ENCODE data around the gene PLXNA4.

- no peak for TF ChIP-seq POLR2A (IDR thresholded peaks at IDR 0.05)
- TF ChIP-seq, protein P1, sequence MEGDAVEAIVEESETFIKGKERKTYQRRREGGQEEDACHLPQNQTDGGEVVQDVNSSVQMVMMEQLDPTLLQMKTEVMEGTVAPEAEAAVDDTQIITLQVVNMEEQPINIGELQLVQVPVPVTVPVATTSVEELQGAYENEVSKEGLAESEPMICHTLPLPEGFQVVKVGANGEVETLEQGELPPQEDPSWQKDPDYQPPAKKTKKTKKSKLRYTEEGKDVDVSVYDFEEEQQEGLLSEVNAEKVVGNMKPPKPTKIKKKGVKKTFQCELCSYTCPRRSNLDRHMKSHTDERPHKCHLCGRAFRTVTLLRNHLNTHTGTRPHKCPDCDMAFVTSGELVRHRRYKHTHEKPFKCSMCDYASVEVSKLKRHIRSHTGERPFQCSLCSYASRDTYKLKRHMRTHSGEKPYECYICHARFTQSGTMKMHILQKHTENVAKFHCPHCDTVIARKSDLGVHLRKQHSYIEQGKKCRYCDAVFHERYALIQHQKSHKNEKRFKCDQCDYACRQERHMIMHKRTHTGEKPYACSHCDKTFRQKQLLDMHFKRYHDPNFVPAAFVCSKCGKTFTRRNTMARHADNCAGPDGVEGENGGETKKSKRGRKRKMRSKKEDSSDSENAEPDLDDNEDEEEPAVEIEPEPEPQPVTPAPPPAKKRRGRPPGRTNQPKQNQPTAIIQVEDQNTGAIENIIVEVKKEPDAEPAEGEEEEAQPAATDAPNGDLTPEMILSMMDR (IDR thresholded peaks at IDR 0.05): no peak
Measured at GRCh38 chr7:132402751-132403245, 173.5 kb downstream of the PLXNA4 start.
